Progenitor cell of endocrine pancreas (in vitro differentiated cells): ENCODE measurements around the gene PVALB. TPM values are rescaled to one million over a fixed set of nuclear protein-coding genes. Genes with fewer than 3 reads are reported as not detected.

ENCODE experiments used
- DNase-seq: peaks from one replicate; pipeline ENCODE4 v3.0.0; 2021; ENCODE audit warnings: low spot score; ENCODE audit not compliant: unreplicated experiment
- H3K27ac Mint-ChIP-seq: 2 replicates; pipeline ENCODE4 v1.8.0; 2021; ENCODE audit warnings: mild to moderate bottlenecking, moderate library complexity, mixed read lengths
- H3K27me3 Mint-ChIP-seq: 2 replicates; pipeline ENCODE4 v1.8.0; 2021; ENCODE audit warnings: mixed read lengths
- H3K36me3 Mint-ChIP-seq: 2 replicates; pipeline ENCODE4 v1.8.0; 2022; ENCODE audit warnings: mixed read lengths; ENCODE audit not compliant: insufficient read depth
- H3K4me1 Mint-ChIP-seq: 2 replicates; pipeline ENCODE4 v1.8.0; 2021; ENCODE audit warnings: low read depth, mixed read lengths
- H3K4me3 Mint-ChIP-seq: 2 replicates; pipeline ENCODE4 v1.8.0; 2021; ENCODE audit warnings: low read depth, mild to moderate bottlenecking, moderate library complexity, mixed read lengths
- H3K9me3 Mint-ChIP-seq: 2 replicates; pipeline ENCODE4 v1.8.0; 2021; ENCODE audit warnings: low read depth, mixed read lengths
- total RNA-seq: library from RNA; stranded (reverse); gene quantifications from 2 replicates; pipeline ENCODE4 v1.2.1, GENCODE V29; 2021
- TF ChIP-seq, protein P1 (sequence below): fragments of 200-600 bp; sonication (generic); IDR thresholded peaks from one replicate; pipeline ENCODE4 v1.5.0; 2021; ENCODE audit warnings: antibody characterized with exemption, mild to moderate bottlenecking; ENCODE audit not compliant: unreplicated experiment

The PVALB gene
- total RNA-seq, 1 donor from 2014 or later: not detected

- H3K9me3 Mint-ChIP-seq: no peaks in the 10 kb centered on the region
- no peaks in the 10 kb centered on the region for H3K27me3 Mint-ChIP-seq
- no peak overlapping the region for H3K27ac Mint-ChIP-seq
Measured at GRCh38 chr22:36768616-36769015, 48.2 kb downstream of the PVALB start.

DNA sequence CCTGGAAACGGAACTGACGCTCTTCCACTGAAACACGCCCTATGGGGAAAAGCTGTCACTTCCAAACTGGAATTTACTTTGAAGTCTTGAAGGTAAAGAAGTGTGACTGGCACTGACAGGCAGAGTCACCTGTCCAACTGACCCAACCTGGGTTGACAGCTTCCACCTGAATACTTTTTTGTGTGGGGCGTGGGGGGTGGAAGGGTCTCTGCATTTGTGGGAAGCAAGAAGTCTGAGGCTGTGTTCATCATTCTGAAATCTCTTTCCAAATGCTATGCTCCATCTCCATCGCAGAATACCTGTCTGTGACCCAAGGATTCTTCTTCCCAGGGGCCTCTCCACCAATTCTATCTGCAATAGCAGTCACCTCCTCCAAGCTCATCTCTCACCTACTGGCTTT is 48.7 kb downstream of the PVALB start:
- H3K4me3 Mint-ChIP-seq: no peak overlapping the region
- H3K36me3 Mint-ChIP-seq: peaks cover 5% of the 10 kb centered on the region
- no peaks in the 10 kb centered on the region for H3K9me3 Mint-ChIP-seq
- TF ChIP-seq, protein P1, sequence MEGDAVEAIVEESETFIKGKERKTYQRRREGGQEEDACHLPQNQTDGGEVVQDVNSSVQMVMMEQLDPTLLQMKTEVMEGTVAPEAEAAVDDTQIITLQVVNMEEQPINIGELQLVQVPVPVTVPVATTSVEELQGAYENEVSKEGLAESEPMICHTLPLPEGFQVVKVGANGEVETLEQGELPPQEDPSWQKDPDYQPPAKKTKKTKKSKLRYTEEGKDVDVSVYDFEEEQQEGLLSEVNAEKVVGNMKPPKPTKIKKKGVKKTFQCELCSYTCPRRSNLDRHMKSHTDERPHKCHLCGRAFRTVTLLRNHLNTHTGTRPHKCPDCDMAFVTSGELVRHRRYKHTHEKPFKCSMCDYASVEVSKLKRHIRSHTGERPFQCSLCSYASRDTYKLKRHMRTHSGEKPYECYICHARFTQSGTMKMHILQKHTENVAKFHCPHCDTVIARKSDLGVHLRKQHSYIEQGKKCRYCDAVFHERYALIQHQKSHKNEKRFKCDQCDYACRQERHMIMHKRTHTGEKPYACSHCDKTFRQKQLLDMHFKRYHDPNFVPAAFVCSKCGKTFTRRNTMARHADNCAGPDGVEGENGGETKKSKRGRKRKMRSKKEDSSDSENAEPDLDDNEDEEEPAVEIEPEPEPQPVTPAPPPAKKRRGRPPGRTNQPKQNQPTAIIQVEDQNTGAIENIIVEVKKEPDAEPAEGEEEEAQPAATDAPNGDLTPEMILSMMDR: no peak
- no peak for DNase-seq
- no peaks in the 10 kb centered on the region for H3K27me3 Mint-ChIP-seq
- H3K27ac Mint-ChIP-seq: no peak overlapping the region
- no peaks in the 10 kb centered on the region for H3K4me1 Mint-ChIP-seq

More at GRCh38 chr22:36768616-36769015, 48.2 kb downstream of the PVALB start:
- no peak for DNase-seq
- TF ChIP-seq, protein P1: no peak
- H3K36me3 Mint-ChIP-seq: peaks cover 5% of the 10 kb centered on the region
- no peaks in the 10 kb centered on the region for H3K4me1 Mint-ChIP-seq
- no peak overlapping the region for H3K4me3 Mint-ChIP-seq

GRCh38 chr22:36767035-36767775 is 49.6 kb downstream of the PVALB start:
- no peak overlapping the region for H3K4me3 Mint-ChIP-seq

DNA sequence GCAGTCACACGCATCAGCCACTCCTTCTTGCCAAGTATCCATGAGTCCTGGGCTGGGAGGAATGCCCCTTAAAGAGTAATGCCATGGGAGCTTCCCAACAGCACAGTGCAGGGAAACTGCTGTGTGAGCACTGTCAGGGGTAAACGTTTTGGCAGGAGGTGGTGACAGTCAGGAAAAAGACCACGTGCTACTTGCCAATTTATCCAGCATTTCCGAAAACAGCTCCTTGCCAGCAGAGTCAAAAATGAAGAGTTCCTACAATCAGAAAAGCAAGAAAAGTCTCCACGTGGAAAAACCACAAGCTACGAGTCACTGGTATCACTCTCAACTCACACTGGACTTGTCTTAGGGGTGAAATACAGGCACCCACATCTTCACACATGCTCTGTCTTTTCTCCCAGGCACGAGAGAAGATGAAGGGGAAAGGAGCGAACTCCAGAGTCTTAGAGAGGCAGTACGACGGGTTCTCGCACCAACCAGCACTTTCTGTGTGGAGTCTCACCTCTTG is 50.8 kb downstream of the PVALB start:
- H3K36me3 Mint-ChIP-seq: peaks cover 10% of the 10 kb centered on the region
- H3K4me1 Mint-ChIP-seq: no peaks in the 10 kb centered on the region
- no peak overlapping the region for H3K27ac Mint-ChIP-seq
- no peak overlapping the region for H3K4me3 Mint-ChIP-seq
- H3K27me3 Mint-ChIP-seq: no peaks in the 10 kb centered on the region
- no peaks in the 10 kb centered on the region for H3K9me3 Mint-ChIP-seq
- TF ChIP-seq, protein P1: no peak
- no peak for DNase-seq

More at GRCh38 chr22:36767035-36767775, 49.6 kb downstream of the PVALB start:
- Mint-ChIP-seq H3K4me1 (no peaks in the 10 kb centered on the region), H3K27me3 (no peaks in the 10 kb centered on the region), H3K27ac (no peak overlapping the region), H3K9me3 (no peaks in the 10 kb centered on the region), H3K36me3 (peaks cover 10% of the 10 kb centered on the region)
- TF ChIP-seq, protein P1: no peak
- no peak for DNase-seq

- H3K4me3 Mint-ChIP-seq: no peak overlapping the region
- H3K27ac Mint-ChIP-seq: no peak overlapping the region
- peaks cover 10% of the 10 kb centered on the region for H3K36me3 Mint-ChIP-seq
- TF ChIP-seq, protein P1: no peak
- H3K27me3 Mint-ChIP-seq: no peaks in the 10 kb centered on the region
- H3K4me1 Mint-ChIP-seq: no peaks in the 10 kb centered on the region
- H3K9me3 Mint-ChIP-seq: no peaks in the 10 kb centered on the region
- no peak for DNase-seq
Measured at GRCh38 chr22:36765131-36765942, 51.5 kb downstream of the PVALB start.
